Epithelial cell of proximal tubule (primary cell): ENCODE data around the gene SLC25A17. TPM values are rescaled to one million over a fixed set of nuclear protein-coding genes. Genes with fewer than 3 reads are reported as not detected.
"Not testable (repeated sequence)": the region's sequence is repeated elsewhere in the genome, so short reads cannot be mapped to it uniquely, and the experiment has no call there.

Experiments used
- DNase-seq: peaks from one replicate; pipeline ENCODE4 v3.0.0-alpha.2; 2011; ENCODE audit warnings: low read depth
- H3K4me3 ChIP-seq: 2 replicates; pipeline ENCODE4 v1.5.1; 2011; ENCODE audit warnings: low read depth, mild to moderate bottlenecking, low read length
- CTCF ChIP-seq: conservative IDR thresholded peaks from 2 replicates; pipeline ENCODE4 v1.5.1; 2012; ENCODE audit warnings: low read depth, mild to moderate bottlenecking, low read length
- total RNA-seq: library from RNA; depleted of rRNA; stranded (reverse); fragments of >200 nt; gene quantifications from 2 replicates; pipeline ENCODE4 v1.2.3, GENCODE V29; 2015

The SLC25A17 gene
- total RNA-seq, 1 donor from 2014 or later = 16.3 TPM

- no peak overlapping the region for H3K4me3 ChIP-seq
- DNase-seq = no peak
- TF ChIP-seq CTCF = no peak
Measured at GRCh38 chr22:40768206-40768605, 50.9 kb downstream of the SLC25A17 start.

- no peak for TF ChIP-seq CTCF
- peak; percentile 19 for DNase-seq
- no peak overlapping the region for H3K4me3 ChIP-seq
Measured at GRCh38 chr22:40766956-40767355, 52.2 kb downstream of the SLC25A17 start.

GRCh38 chr22:40764763-40765441, 54.2 kb downstream of the SLC25A17 start:
- no peak for DNase-seq
- H3K4me3 ChIP-seq = no peak overlapping the region
- no peak for TF ChIP-seq CTCF

- TF ChIP-seq CTCF = no peak
- H3K4me3 ChIP-seq = no peak overlapping the region
Measured at GRCh38 chr22:40759294-40759840, 59.8 kb downstream of the SLC25A17 start.

DNA sequence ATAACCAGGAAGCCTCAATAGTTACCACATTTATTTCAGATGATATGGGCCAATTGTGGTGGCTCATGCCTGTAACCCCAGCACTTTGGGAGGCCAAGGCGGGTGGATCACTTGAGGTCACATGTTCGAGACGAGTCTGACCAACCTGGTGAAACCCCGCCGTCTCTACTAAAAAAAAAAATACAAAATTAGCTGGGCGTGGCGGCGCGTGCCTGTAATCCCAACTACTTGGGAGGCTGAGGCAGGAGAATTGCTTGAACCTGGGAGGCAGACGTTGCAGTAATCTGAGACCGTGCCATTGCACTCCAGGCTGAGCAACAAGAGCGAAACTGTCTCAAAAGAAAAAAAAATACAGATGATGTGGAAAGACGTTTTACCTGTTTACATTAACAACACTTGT, 60.3 kb downstream of the SLC25A17 start:
- DNase-seq, H3K4me3 ChIP-seq: not testable (repeated sequence)

More at GRCh38 chr22:40759294-40759840, 59.8 kb downstream of the SLC25A17 start:
- DNase-seq = no peak

GRCh38 chr22:40758390-40758789, 60.8 kb downstream of the SLC25A17 start:
- no peak overlapping the region for H3K4me3 ChIP-seq
- DNase-seq = no peak
- no peak for TF ChIP-seq CTCF

DNA sequence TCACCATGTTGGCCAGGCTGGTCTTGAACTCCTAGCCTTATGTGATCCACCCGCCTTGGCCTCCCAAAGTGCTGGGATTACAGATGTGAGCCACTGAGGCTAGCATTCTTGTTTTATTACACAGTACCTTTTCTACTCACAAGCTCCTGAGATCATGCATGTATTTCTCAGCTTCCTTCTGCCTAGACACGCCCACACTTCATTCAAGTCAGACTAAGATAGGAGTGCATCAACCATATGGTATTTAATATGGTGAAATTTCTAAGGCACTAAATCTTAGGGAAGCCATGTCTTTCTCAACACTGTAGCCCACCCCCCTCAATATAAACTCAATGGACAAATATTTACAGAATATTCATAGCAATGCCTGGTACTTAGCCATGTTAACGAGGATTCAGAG, 62.1 kb downstream of the SLC25A17 start:
- no peak overlapping the region for H3K4me3 ChIP-seq
- TF ChIP-seq CTCF = no peak
- no peak for DNase-seq
